GM19324 (cell line): ENCODE measurements around the gene KBTBD12.

ENCODE experiments used
- ATAC-seq: cut with Tn5 transposase; IDR thresholded peaks from one replicate; pipeline ENCODE4 v1.9.1; 2021; ENCODE audit warnings: mild to moderate bottlenecking, moderate library complexity; ENCODE audit not compliant: unreplicated experiment, low FRiP score

Gene KBTBD12

DNA sequence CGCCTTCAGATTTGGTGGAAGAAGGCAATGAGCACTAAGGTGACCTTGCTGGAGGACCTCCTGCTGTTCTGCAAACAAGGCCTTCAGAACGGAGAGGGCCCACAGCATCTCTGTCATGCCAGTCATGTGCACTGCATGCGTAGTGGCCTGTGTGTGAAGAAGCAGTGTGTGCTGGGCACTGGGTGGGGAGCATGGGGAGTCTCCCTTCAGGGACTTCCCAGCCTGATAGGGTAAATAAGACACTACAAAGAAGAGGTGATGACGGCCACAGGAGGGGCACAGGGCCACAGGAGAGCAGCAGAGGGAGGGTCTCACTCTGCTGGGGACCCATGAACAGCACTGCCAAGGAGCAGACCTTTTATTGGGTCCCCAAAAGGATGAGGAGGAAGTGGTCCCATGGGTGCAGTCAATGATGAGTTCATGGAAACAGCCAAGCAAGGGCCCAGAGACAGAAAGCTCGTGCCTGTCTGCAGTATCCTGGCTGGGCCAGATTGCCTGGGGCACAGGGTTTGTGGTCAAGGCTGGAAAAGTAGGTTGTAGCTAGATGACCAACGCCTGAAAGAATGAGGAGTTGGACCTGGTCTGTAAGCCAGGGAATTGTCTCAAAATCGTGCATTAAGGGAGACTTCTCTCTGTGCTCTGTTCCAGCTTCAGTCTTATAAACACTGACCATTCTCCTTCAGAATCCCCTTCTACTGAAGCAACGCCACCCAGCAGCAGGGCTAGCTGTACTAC lies 69.4 kb downstream of the KBTBD12 start:
- ATAC-seq: no peak

DNA sequence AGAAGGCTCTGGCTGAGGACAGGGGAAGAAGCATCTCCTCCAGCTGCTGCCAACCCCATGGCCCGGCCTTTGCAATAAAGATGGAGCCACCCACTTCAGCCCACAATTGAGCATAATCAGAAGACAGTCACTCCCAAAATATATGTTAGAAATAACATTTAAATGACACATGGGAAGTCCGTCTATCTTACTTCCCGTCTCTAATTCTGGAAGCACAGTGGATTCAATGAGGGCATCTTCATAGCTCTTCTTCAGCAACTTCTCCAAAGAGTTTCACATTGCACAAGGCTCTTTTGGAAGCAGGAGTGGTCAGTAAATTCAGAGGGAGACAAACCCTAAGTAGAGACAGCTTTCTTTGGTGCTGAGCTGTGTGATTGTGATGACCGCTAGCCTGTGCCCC lies 70.2 kb downstream of the KBTBD12 start:
- ATAC-seq: no peak

- ATAC-seq: no peak
These were observed 70.7 kb downstream of the KBTBD12 start for GRCh38 chr3:127985655-127986225.

GRCh38 chr3:127986803-127987202 lies 71.8 kb downstream of the KBTBD12 start:
- ATAC-seq: no peak

- ATAC-seq: no peak
These were observed 72.4 kb downstream of the KBTBD12 start for GRCh38 chr3:127987309-127987995.

DNA sequence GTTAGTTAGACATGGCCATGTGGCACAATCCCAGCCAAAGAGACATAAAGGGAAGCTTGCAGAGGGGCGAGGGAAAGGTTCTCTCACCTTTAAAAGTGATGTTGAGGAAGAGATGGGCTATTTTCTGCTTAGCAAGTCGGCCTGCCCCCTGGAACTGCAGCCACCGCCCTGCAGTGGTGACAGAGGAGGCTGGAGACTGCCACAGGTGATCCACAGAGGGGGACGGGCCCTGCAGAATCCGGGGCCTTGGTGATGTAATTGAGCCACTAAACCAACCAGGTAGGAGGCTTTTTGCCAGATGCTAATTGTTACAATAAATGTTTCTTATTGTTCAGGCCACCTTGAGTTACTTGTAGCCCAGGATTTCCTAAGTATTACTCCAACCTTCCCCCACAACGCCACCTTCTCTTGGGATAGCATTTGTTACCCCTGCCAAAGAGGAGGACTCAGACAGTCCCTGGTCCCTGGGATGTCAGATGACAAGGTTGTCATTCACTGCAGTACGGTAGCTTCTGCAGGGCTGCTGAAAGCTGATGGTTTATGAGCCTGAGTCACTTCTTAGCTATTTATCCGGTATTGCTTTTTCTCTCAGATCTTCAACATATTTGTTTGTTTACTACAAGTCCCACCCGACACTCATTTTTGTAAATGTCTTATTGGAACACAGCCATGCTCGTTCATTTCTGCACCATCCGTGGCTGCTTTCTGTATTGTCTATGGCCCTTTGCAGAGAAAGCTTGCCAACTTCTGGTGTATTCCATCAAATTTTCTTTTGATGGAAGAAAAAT lies 73.9 kb downstream of the KBTBD12 start:
- ATAC-seq: no peak

DNA sequence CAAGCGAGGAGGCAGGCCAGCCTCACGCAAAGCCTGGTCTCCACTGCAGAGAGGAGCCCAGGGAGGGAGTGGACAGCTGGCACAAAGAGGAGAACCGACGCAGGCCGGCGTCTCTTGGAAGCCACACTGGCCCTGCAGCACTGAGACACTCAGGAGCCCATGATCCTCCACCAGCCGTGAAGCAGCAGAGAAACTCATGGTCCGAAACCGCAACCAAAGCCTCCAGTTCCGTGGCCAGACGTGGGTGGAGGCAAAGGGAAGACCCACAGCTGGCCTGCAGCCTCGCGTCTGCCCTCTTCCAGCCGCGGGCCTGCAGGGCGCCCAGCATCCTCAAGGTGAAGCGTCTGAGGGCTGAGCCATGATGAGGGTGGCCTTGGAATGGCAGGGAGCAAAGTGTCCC lies 75.0 kb downstream of the KBTBD12 start:
- ATAC-seq: no peak

DNA sequence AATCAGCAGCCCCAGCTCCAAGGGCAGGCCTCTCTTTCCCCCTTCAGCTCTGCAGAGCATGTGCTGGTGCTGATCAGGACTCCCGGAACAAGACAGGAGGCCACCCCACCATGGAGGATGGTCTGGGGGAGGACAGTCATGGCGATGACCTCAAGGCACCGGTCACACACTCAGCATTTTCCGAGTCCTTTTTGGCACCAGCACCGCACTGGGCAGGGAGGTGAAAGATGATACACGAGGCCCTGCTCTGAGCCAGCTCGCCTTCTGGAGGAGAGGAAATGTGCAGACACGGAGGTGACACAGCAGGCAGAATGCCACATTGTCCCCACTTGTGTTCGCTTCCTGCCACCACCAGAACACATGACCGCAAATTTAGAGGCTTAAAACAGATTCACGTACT lies 75.4 kb downstream of the KBTBD12 start:
- ATAC-seq: no peak

GRCh38 chr3:127991251-127991650 lies 76.2 kb downstream of the KBTBD12 start:
- no peak for ATAC-seq

DNA sequence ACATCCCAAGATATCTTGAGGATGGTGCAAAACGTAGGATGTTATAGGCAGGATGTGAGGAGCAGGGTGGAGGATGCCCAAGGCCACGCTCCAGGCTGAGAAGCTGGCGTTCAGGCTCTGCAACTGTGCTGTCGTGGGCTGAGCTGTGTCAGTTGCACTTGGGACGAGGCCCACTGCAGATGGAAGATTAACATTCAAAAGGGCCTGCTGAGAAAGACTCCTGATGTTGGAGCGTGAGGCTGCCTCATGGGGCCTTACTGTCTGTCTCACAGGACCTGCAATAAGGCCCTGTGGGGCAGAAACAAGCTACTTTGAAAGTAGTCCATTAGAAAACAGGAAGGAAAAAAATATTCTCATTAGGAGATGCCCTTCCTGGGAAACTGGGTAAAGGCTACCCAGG lies 76.6 kb downstream of the KBTBD12 start:
- ATAC-seq: no peak

GRCh38 chr3:127992127-127992526 lies 77.1 kb downstream of the KBTBD12 start:
- ATAC-seq: no peak

DNA sequence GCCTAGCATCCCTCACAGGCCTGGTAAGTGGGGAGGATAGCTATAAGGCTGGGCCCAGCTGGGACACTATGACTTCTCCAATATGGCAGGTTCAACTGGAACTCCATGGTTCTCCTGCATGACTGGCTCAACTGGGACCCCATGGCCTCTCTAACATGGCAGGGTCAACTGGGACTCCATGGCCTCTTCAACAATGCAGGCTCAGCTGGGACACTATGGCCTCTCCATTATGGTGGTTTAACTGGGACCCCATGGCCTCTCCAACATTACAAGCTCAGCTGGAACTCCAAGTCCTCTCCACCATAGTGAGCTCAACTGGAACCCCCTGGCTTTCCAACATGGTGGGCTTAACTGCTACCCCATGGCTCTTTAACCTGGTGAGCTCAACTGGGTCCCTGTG lies 79.0 kb downstream of the KBTBD12 start:
- ATAC-seq: no peak

- ATAC-seq: no peak
These were observed 82.0 kb downstream of the KBTBD12 start for GRCh38 chr3:127997016-127997415.

- ATAC-seq: no peak
These were observed 82.9 kb downstream of the KBTBD12 start for GRCh38 chr3:127997961-127998360.

DNA sequence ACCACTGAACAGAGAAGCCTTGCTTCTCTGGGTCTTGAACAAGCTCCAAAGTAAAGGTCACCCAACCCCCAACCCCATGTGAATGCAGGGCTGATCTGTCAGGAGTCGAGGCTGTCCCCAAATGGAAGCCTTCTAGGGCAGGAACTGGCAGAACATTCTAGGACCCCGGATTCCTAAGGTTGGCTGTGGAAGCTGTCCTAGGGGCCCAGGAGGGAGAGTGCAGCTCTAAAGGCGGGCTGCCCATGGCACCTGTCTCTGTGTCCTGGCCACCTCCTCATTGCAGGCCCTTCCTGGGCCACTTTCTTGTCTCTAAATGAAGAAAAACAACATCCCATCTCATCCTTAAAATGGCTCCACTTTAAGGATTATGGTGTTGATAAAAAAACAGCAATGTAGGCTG lies 83.6 kb downstream of the KBTBD12 start:
- ATAC-seq: no peak

- no peak for ATAC-seq
These were observed 84.6 kb downstream of the KBTBD12 start for GRCh38 chr3:127999509-128000106.

GRCh38 chr3:128001576-128001975 lies 86.5 kb downstream of the KBTBD12 start:
- no peak for ATAC-seq

DNA sequence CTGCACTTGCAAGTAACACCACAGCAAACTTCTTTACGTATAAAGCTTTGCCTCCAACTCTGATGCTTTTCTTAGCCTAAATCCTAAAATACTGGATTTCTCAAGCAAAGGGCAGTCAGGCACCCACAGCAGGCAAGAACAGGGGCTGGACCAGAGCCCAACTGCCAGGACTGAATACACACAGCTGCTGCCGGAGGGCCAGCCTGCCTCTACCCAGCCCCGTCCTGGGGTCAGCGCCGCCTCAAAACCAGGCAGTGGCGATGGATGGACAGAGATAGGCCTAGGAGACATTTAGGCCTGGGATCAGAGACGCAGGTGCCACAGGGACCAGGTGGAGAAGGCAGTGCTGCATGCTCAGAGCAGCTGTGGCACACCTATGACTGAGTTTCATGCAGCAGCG lies 89.6 kb downstream of the KBTBD12 start:
- no peak for ATAC-seq

GRCh38 chr3:128006061-128007032 lies 91.3 kb downstream of the KBTBD12 start:
- ATAC-seq: no peak

- ATAC-seq: no peak
These were observed 92.0 kb downstream of the KBTBD12 start for GRCh38 chr3:128007033-128007424.
